GM12864 (cell line): ENCODE data around the gene USP22.

Experiments
- DNase-seq: peaks from one replicate; pipeline ENCODE4 v3.0.0-alpha.2; 2011; ENCODE audit warnings: low read depth
- H3K4me3 ChIP-seq: 2 replicates; pipeline ENCODE4 v1.5.1; 2011; ENCODE audit warnings: mild to moderate bottlenecking, low read depth, low read length, control low read depth
- CTCF ChIP-seq: IDR thresholded peaks from 2 replicates; pipeline ENCODE4 v1.5.1; 2011; ENCODE audit warnings: low read depth, mild to moderate bottlenecking, moderate library complexity, low read length, control low read depth, inconsistent platforms; ENCODE audit errors: missing control alignments

Gene USP22

DNA sequence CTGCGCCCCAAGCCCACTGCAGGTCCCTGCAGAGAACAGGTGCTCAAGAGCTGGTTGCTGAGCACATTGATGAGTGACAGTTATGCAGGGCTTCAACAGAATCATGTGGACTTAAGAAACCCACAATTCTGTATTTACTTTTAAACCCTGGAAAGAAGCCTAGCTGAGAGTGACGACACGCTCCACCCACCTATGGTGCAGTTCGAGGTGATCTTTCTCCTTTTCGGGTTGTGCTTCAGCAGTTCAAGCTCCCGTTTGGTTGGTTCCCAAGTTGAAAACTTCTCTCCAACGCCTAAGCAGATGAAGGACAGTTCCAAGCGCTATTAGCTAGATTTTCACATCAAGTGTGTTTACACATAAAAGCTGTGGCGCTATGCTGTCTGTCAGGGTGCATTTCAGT is 23.9 kb downstream of the USP22 start:
- no peak for DNase-seq
- TF ChIP-seq CTCF: no peak
- H3K4me3 ChIP-seq: no peak overlapping the region

- no peak overlapping the region for H3K4me3 ChIP-seq
- TF ChIP-seq CTCF: no peak
- no peak for DNase-seq
These were observed 24.9 kb downstream of the USP22 start for GRCh38 chr17:21017861-21018260.

- no peak for DNase-seq
- no peak for TF ChIP-seq CTCF
- no peak overlapping the region for H3K4me3 ChIP-seq
These were observed 25.6 kb downstream of the USP22 start for GRCh38 chr17:21017256-21017655.

- DNase-seq: no peak
- H3K4me3 ChIP-seq: no peak overlapping the region
- no peak for TF ChIP-seq CTCF
These were observed 26.0 kb downstream of the USP22 start for GRCh38 chr17:21016826-21017225.

DNA sequence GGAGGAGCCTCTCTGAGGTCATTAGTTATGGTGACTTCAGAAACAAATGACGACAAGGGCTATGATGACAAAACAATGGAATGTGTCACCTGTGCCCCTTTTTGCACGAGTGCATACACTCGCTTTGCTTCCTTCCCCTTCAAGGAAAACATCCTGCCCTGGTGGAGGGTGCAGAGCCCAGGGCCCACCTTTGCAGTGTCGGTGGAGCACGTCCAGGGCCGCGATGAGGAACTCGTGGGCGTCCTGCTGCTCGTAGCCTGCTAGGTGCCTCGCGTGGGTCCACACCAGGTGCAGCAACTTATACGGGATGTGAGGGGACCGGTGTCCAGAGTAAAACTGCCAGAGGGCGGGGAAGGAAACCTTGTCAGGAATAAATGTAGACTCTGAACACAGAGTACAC is 27.2 kb downstream of the USP22 start:
- no peak for TF ChIP-seq CTCF
- no peak for DNase-seq
- H3K4me3 ChIP-seq: no peak overlapping the region

DNA sequence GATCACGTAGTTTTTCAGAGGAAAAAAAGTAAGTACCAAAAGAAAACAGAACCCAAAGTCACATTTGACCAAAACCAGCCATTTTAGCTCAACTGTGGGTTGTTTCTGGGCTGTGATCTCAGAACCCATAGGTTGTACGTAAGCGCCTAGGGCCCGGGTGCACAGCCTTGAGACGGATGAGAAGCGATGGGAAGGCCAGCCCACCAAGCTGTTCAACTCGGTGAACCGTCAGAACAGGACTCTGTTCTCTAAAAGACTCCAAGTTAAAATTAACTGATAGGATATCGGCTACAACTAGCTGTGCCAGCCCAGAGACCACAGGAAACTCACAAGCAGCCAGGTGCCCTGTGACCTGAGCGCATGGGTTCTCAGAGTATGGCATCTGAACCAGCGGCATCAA is 28.3 kb downstream of the USP22 start:
- no peak for DNase-seq
- no peak for TF ChIP-seq CTCF
- no peak overlapping the region for H3K4me3 ChIP-seq

DNA sequence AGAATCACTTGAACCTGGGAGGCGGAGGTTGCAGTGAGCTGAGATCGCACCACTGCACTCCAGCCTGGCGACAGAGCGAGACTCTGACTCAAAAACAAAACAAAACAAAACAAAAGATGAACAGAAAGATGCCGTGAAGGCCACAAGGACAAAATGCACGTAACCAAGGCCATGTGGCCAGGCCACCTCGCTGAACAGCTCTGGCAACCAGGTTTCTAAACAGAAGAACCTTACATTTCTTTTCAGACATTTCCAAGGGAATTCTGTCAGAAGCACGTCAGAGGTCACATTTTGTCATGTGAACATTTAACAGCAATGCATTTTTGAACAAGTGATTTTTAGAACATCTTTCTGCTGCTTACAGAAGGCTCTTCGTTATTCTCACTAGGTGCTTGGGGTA is 28.8 kb downstream of the USP22 start:
- no peak for TF ChIP-seq CTCF
- H3K4me3 ChIP-seq: no peak overlapping the region
- DNase-seq: no peak
